ENCODE measurements around the gene CRTC3.
"Not testable (repeated sequence)": the region's sequence is repeated elsewhere in the genome, so short reads cannot be mapped to it uniquely, and the experiment has no call there.

The CRTC3 gene

DNA sequence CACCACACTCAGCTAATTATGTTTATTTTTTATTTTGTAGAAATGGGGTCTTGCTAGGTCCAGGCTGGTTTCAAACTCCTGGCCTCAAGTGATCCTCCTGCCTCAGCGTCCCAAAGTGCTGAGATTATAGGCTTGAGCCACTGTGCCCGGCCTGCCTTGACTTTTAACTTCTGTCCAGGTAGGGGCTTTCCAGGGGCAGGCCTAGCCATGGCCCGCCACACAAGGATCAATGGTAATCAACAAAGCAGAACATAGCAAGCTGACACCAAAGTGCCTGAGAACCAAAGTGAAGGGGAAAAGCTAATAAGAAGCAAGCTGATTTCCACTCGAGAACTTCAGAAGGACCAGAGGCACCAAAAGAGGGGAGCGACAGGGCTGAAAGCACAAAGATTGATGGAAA, 9.4 kb upstream of the CRTC3 start:
- no peak for DNase-seq (ENCODE audit: low read depth in 2 of 2)

DNA sequence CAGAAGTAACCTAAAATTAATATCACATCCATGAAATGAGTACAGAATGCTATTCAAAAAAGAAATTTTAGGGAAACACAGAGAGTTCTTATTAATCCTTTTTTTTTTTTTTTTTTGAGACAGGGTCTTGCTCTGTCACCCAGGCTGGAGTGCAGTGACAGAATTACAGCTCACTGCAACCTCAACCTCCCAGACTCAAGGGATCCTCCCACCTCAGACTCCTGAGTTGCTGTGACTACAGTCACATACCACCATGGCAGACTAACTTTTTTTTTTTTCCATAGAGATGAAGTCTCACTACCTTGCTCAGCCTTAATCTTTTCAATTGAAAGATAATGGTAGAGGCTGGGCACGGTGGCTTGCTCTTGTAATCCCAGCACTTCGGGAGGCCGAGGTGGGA, 6.3 kb upstream of the CRTC3 start:
- no peak for DNase-seq (ENCODE audit: low read depth in 2 of 2)

DNA sequence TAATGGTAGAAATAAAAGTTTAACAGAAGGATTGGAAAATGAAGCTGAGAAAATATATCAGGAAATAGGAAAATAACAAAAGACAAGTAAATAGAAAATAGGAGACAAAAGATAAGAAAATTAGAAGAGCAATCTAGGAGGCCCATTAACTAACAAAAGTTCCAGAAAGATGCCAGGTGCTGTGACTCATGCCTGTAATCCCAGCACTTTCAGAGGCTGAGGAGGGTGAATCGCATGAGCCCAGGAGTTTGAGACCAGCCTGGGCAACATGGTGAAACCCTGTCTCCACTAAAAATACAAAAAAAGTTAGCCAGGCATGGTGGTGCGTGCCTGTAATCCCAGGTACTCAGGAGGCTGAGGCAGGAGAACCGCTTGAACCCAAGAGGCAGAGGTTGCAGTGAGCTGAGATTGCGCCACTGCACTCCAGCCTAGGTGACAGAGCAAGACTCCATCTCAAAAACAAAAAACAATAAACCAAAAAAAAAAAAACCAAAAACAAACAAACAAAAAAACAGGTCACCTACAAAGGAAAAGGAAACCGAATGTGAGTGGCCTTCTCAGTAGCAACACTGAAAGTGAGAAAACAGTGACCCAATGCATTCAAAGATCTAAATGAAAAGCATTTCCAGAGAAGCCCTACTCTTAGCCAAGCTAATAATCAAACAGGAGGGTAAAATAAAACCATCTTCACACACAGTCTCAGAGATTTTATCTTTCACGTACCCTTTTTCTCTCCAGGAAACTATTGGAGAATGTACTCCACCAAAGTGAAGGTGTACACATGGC, 5.5 kb upstream of the CRTC3 start:
- DNase-seq (ENCODE audit: low read depth in 2 of 2) = not testable (repeated sequence)

DNA sequence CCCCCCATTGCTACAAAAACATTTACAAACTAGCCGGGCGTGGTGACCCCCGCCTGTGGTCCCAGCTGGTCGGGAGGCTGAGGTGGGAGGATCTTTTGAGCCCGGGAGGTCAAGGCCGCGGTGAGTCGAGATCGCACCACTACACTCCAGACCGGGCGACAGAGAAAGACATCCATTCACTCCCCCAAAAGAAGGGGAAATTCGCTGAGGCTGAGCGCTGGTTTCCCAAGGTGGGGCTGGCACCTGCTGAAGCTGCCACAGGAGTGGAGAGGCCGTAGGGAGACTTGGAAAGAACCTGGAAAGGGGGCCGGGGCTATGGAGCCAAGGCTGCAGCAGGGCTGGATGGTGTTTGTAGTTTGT, 732 bp upstream of the CRTC3 start:
- DNase-seq (ENCODE audit: low read depth in 2 of 2) = no peak

DNA sequence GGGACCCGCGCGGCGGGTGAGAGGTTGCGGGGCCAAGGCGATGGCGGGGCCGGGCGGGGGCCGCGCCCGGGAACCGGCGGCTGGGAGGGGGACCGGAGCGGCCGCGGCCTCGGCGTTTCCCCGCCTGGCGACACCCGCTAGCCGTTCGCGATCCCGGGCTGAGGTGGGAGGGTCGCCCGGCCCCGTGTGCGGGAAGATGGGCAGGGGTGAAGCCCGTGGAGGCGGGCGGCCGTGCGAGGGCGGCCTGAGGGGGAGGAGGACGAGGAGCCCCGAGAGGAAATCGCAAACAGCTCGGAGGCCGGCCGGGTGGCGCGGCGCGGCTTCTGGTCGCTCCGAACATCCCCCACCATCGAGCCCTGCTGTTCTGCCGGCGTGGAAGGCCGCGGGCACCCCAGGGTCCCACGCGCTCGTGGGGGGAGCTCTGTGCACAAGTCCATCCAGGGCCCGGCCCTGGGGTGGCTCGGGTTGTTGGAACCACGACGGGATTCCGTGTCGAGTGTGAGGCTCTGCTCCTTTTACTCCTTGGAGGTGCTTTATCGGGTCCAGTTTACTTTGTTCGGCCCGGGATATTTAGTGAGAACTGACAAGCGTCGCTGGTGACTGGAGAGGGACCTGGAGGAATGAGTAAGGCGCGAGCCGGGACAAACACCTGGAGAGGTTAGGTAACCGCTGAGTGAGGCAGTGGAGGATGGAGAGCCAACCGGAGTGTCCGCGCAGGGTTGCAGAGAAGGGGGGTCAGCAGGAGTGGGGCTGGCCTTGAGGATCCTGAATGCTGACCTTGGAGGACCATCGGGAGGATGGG, 728 bp downstream of the CRTC3 start:
- DNase-seq (ENCODE audit: low read depth in 2 of 2) = peak in 1 of 2 donors; percentile 40

DNA sequence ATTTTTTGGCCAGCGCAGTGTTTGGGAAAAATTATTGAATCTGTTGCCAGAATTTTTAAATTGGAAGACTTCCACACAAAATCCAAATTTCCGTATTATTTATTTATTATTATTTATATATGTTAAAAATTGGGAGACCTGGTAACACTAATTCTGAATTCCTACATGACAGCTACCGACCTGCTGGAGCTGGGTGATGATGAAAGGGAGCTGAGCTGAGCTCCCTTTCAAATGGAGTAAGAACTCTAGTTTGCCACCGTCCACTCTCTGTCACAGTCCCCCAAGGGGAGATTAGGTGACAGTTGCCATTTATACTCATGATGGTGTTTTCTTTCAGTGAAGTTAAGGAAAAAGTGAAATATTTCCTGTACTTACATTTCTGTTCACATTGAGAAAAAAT, 1.4 kb downstream of the CRTC3 start:
- DNase-seq (ENCODE audit: low read depth in 2 of 2) = no peak

DNA sequence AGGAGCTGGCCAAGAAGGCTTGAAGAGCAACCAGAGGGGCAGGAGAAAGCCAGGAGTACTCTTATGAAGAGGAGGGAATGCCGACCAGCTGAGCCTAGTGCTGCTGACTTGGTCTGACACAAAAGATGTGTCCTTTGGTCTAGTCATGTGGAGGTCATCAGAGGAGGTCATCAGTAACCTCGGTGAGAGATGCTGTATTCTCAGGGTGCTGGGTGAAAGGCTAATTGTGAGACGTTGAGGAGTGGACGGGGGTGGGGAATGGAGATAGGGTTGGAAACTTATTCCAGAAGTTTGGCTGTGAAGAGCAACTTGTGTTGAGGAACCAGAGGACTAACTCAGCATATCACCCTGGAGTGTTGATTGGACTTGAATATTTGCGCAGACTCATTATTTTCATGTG, 5.5 kb downstream of the CRTC3 start:
- DNase-seq (ENCODE audit: low read depth in 2 of 2) = no peak

GRCh38 chr15:90539789-90540188, 10.1 kb downstream of the CRTC3 start:
- peak in 1 of 2 donors; percentile 24 for DNase-seq (ENCODE audit: low read depth in 2 of 2)

DNA sequence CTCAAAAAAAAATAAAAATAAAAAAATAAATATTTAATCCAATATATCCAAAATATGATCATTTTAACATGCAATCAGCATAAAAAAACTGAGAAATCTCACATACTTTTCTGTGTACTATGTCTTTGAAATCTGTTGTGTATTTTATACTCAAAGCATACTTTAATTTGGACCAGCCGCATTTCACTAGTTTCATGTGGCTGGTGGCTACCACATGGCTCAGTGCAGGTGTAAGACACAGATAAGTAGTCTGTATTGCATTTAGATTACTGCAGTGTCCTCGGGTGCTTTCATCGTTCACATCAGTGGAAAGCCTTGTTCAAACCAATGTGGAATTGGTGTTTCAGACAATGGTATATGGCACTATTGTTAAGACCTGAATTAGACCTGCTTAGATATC, 11.0 kb downstream of the CRTC3 start:
- no peak for DNase-seq (ENCODE audit: low read depth in 2 of 2)

DNA sequence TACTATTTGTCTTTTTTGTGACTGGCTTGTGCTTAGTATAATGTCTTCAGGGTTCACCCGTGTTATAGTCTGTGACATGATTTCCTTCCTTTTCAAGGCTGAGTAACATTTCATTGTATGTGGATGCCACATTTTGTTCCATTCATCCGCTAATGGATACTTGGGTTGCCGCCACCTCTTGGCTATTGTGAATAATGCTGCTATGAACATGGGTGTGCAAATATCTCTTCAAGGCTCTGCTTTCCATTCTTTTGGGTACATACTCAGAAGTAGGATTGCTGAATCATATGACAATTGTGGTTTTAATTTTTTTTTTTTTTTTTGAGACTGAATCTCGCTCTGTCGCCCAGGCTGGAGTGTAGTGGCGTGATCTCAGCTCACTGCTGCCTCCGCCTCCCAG, 15.4 kb downstream of the CRTC3 start:
- no peak for DNase-seq (ENCODE audit: low read depth in 2 of 2)

GRCh38 chr15:90547540-90547939, 17.8 kb downstream of the CRTC3 start:
- no peak for DNase-seq (ENCODE audit: low read depth in 2 of 2)

GRCh38 chr15:90550919-90551318, 21.2 kb downstream of the CRTC3 start:
- no peak for DNase-seq (ENCODE audit: low read depth in 2 of 2)

GRCh38 chr15:90552162-90552928, 22.6 kb downstream of the CRTC3 start:
- DNase-seq (ENCODE audit: low read depth in 2 of 2) = no peak

DNA sequence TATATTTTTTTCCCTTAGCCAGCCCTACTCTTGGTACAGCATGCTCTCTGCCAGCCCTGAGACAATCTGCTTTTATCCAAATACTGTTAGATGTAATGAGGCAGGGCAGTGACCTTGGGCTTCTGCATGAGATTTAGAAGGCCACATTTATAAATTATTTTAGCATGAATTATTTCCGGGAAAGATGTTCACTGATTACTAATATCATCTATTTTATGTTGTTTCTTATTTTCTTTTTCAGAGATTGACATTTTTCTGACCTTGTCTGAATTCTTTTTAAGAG, 23.1 kb downstream of the CRTC3 start:
- no peak for DNase-seq (ENCODE audit: low read depth in 2 of 2)

DNA sequence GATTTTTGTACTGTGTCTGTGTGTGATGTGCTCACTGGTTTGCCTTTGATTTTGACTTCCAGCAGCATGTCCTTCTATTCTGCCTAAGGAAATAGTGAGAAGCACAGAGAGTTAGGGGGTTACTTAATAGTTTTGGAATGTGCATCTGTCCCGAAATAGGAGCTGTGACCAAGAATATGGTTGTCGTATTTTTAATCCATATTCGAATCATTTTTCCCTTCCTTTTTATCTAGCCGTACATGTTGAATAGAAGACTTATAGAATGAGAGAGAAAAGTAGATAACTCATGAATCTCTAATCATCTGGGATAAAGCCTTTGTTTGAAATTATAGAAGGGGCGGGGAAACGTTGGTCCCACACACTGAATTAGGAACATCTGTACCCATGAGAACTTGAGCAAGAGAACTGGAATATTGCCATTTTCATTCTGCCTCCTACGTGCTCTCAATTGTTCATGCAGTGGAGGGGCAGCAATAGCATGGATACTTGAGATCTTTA, 23.6 kb downstream of the CRTC3 start:
- no peak for DNase-seq (ENCODE audit: low read depth in 2 of 2)

- DNase-seq (ENCODE audit: low read depth in 2 of 2) = no peak
Measured at GRCh38 chr15:90557186-90558084, 27.7 kb downstream of the CRTC3 start.

GRCh38 chr15:90558171-90558573, 28.4 kb downstream of the CRTC3 start:
- DNase-seq (ENCODE audit: low read depth in 2 of 2) = no peak

DNA sequence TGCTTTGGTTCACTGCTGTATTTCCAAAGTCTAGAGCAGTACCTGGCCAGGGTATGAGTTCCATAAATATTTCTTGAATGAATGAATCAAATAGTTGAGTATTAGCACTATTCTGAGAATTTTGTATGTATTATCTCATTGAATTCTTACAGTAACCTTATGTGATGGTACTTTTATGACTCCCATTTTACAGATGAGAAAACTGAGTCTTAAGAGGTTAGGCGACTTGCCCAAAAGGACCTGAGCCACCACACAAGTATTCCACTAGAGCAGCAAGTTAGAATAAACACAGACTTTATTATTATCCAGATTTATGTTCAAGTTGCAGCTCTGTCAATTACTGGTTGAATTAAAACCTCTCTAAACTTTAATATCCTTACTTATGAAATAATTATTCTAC, 29.4 kb downstream of the CRTC3 start:
- DNase-seq (ENCODE audit: low read depth in 2 of 2) = no peak

DNA sequence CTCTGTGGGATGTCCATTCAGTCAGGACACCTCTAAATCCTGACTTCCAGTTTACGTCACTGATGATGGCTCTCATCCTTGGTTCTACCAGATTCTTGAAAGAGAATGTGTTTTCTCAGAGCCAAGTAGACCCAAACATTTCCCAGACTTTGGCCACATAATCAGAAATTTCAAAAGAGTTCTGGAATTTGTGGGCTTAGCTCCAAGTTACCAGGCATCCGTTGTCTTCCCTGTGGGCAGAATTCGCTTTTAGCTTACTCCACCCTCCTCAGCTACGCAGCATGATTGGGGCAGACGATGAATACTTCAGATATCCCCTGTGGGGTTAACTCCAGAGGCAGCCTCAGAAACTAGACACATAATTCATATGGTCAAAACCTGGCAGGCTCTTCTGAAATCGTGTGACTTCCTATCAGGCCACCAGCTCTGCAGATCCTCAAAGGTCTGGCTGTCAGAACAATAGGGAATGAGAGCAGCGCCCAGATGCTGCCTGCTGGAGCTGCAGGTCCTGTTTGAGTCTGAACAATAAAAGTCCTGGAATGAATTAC, 30.6 kb downstream of the CRTC3 start:
- no peak for DNase-seq (ENCODE audit: low read depth in 2 of 2)

DNA sequence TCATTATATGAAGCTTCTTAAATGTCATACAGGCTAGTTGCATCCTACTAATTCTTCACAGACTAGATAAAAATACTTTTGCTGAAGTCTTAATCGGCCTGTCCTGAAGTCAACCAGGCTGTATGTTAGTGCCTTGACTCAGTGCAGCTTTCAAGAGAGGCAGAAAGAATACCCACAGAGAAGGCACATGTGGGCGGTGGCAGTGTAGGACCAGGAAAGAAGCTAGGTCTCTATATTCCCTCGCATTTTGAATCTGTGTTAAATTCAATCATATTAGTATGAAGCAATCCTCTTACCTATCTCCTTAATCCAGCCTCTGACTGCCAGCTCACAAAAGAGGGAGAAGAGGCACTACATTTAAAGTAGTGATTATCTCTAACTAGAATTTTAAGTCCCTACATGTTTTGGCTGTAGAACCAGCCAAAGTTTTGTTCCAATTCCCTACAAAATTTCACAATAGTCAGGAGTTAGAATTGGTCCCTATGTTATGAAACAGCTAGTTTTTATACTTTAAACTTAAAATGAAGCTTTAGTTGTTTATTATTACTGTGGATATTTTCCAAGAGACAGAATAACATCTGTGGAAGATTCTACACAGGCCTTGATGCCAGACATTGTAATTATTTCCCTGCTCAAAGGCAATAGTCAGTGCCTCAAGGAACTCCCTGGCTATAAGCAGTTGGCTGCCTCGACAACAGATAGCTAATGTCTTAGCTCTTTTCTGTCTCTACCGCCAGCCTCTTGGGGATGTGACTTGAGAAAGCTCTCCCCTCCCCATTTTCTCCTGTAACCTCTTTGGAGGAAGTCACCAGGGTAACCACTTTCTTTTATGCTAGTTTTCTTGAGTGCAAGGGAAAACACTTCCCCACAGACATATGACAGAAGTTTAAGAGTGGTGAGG, 31.9 kb downstream of the CRTC3 start:
- DNase-seq (ENCODE audit: low read depth in 2 of 2) = no peak
